ENCODE data around the gene PES1. TPM values are rescaled to one million over a fixed set of nuclear protein-coding genes. Genes with fewer than 3 reads are reported as not detected.

Gene PES1
- 99.5 and 152 TPM in 2 replicates for total RNA-seq (ENCODE audit: low replicate concordance)

DNA sequence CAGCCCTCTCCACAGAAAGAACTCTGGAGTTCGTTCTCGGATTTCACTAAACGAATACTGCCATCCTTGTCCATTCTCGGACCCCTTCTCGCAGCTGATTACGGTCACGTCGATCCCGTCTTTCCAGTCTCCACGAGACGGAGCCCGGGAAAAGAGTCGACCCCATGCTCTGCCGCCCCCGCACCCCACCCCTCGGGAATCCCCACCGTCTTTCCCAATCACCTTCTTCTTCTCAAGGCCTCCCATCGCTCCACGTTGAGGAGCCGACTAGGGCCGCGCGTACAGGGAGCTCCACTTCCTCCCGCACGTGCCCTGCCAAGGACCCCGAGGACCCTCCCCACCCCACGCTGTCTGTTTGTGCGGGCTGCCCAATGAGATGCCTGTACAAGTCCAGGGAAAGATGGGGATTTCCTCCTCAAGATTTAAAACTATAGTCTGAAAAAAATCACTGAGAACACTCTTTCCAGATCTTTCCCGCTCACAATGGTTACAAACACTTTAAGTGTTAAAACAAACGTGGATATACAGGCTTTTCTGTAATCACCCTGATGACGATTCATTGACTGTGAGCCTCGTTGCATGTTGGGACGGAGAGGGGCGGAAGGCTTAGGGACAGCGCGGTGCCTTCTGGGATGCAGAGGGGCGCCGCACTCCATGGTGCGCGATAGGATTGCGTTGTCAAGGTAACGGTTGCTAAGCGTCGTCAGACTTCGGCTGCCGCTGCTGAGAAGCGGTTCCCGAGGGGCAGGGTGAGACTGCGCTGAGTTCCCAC is at the start of gene PES1:
PES1 (minus strand) TSS at position 323 of the 772 bp plus-strand sequence; CDS start at position 246, 77 bp downstream.

GRCh38 chr22:30635273-30636225 is 43.8 kb upstream of the PES1 start, which contains the start of gene SLC35E4:
Gene SLC35E4 (plus strand): TSS chr22:30635781. CDS start chr22:30636451, 670 bp downstream.

DNA sequence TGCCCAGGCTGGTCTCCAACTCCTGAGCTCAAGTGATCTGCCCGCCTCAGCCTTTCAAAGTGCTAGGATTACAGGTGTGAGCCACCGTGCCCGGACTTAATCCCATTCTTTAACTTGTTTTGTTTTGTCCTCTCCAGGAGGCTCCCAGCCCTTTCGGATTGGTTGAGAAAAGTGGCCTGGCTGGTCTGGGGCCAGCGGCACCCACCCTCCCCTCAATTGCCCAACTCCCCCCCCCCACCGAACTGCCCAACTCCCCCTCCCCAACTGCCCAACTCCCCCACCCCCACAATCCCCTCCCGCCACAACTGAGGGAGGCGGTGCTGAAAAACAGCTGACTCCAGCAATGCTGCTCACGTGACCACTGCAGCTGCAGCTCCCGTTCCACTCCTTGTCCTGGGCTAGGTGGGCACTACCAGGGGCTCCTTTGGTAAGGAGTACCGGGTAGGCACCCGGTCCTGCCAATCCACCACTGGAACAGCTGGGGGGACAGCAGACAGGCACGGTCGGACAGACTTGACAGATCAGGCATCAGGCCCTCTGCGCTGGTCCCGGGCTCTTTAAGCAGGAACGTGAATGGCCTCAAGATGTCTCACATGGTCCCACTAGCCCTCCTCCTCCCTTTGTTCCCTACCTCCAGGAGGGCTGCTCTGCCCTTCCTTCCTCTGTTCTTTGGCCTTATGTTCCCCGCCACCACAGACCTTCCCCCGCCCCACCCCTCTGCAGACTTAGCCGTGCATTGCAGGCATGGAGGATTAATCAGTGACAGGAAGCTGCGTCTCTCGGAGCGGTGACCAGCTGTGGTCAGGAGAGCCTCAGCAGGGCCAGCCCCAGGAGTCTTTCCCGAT is 15.0 kb upstream of the PES1 start, which contains the start of gene TCN2:
TCN2 (plus strand) TSS at position 720 of the 845 bp plus-strand sequence. CDS start 158 bp downstream, outside the sequence.

DNA sequence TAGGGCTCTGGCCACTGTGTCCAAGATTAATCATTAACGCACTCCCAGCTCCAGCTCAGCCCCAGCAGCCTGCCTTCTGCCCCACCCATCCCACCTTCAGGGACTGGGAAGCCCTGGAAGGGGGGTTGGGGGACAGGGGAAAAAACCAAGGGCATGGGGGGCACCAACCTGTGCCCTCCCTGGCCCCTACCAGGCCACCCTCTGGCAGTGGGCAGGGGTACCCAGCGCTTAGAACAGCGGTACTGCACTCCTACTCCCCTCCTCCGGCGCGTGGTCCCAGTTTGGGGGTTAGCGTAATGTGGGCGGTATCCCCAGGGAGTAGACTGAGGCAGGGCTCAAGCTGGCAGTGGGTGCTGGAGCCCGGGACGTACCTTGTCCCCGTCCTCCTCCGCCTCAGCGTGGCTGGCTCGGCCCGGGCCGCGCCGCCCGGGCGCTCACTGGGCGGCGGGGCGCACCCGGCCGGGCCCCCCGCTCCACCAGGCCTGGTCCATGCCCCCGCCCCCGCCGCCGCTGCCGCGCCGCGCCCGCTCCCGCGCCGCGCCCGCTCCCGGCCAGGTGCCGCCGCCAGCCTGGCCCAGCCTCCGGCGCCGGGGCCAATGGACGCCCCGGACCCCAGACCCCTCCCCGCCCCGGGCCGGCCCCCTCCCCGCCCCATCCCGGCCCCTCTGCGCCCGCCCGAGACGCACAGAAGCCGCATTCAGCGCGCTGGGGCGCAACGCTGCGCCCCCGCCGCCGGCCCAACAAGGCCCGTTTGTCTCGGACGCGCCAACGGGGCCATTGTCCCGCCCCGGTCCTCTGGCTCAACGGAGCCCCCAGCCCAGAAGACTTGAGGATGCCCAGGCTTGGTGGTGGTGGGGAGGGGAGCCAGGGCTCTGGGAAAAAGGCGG is 17.4 kb downstream of the PES1 start, which contains the start of gene GAL3ST1:
GAL3ST1 (minus strand) TSS at position 571 of the 887 bp plus-strand sequence. CDS start 17,273 bp downstream, outside the sequence.

GRCh38 chr22:30546616-30547015 is 45.1 kb downstream of the PES1 start, which contains the start of gene SEC14L6:
Gene SEC14L6 (minus strand): TSS chr22:30546741. CDS start chr22:30546682, 59 bp downstream.

Other genes with a start within 250 kb of the PES1 start
- gene SF3A1, start 235.0 kb downstream of the PES1 start, total RNA-seq (ENCODE audit: low replicate concordance), result 17.4 and 20.6 TPM in 2 replicates
- 0.59 and 1.6 TPM in 2 replicates for gene CCDC157, start 234.9 kb downstream of the PES1 start, total RNA-seq (ENCODE audit: low replicate concordance)
- gene RNF215, start 204.5 kb downstream of the PES1 start, total RNA-seq (ENCODE audit: low replicate concordance), result 18.3 and 27.5 TPM in 2 replicates
- gene SEC14L2, start 194.9 kb downstream of the PES1 start, total RNA-seq (ENCODE audit: low replicate concordance), result 3.9 and 33.7 TPM in 2 replicates
- gene MTFP1, start 166.1 kb downstream of the PES1 start, total RNA-seq (ENCODE audit: low replicate concordance), result 3.2 and 11.4 TPM in 2 replicates
- not detected in 2 replicates for gene SEC14L3, start 119.9 kb downstream of the PES1 start, total RNA-seq (ENCODE audit: low replicate concordance)
- gene SEC14L4, start 86.2 kb downstream of the PES1 start, total RNA-seq (ENCODE audit: low replicate concordance), result 0.35 TPM in 1 of 2 replicates, not detected in the other
- gene SEC14L6, start 45.2 kb downstream of the PES1 start, total RNA-seq (ENCODE audit: low replicate concordance), result 0.15 TPM in 1 of 2 replicates, not detected in the other
- not detected in 2 replicates for gene GAL3ST1, start 17.2 kb downstream of the PES1 start, total RNA-seq (ENCODE audit: low replicate concordance)
- 4.6 and 4.9 TPM in 2 replicates for gene TCN2, start 15.3 kb upstream of the PES1 start, total RNA-seq (ENCODE audit: low replicate concordance)
- 5.7 and 7.7 TPM in 2 replicates for gene SLC35E4, start 43.9 kb upstream of the PES1 start, total RNA-seq (ENCODE audit: low replicate concordance)
- gene DUSP18, start 76.0 kb upstream of the PES1 start, total RNA-seq (ENCODE audit: low replicate concordance), result 8.6 and 8.8 TPM in 2 replicates
- 0.45 and 9.5 TPM in 2 replicates for gene OSBP2, start 103.0 kb upstream of the PES1 start, total RNA-seq (ENCODE audit: low replicate concordance)

Data from smooth muscle cell of the coronary artery (primary cell).